GM18498 (cell line): Measurements from ENCODE around the gene TRIM32.

Source experiments
- ATAC-seq: cut with Tn5 transposase; IDR thresholded peaks from one replicate; pipeline ENCODE4 v1.9.1; 2021; ENCODE audit warnings: mild to moderate bottlenecking, moderate library complexity; ENCODE audit not compliant: unreplicated experiment

Gene TRIM32

DNA sequence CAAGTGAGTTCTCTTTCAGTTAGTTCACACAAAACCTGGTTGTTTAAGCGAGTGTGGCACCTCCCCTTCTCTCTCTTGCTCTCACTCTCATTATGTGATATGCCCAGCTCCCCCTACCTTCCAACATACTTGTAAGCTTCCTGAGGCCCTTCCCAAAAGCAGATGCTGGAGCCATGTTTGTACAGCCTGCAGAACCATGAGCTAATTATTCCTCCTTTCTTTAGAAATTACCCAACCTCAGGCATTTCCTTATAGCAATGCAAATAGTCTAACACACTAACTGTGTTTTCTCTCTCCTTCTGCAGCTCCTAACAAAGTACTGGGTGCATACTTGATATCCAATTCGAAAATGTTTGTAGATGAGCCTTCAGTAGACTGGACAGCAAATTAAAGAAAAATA lies 62.7 kb downstream of the TRIM32 start:
- ATAC-seq = no peak

DNA sequence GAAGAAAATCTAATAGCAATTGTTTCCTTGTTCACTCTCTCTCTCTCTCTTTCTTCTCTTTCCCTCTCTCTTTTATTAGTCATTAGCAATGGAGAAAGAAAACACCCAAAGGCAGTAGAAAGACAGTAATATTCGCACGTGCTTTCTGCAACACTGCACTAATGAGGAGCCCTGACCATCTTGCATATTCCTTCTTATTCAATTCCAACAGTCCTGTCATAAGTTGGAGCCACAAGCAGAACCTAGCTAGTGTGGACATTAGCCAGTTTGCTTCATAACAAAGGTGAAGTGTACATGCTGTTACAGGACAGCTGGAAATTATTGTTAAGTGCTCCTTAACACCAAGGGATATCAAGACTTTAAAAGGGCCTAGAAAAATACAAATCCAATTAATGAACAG lies 63.4 kb downstream of the TRIM32 start:
- no peak for ATAC-seq
